Activated gamma-delta T cell treated with Interleukin-2 at 50 U/mL for 16 hours (primary cell): ENCODE results near the gene CCDC116.
"Not testable (repeated sequence)": the region's sequence is repeated elsewhere in the genome, so short reads cannot be mapped to it uniquely, and the experiment has no call there.

Experiments
- DNase-seq: peaks from one replicate; pipeline ENCODE4 v3.0.0-alpha.2; 2020

CCDC116 gene

DNA sequence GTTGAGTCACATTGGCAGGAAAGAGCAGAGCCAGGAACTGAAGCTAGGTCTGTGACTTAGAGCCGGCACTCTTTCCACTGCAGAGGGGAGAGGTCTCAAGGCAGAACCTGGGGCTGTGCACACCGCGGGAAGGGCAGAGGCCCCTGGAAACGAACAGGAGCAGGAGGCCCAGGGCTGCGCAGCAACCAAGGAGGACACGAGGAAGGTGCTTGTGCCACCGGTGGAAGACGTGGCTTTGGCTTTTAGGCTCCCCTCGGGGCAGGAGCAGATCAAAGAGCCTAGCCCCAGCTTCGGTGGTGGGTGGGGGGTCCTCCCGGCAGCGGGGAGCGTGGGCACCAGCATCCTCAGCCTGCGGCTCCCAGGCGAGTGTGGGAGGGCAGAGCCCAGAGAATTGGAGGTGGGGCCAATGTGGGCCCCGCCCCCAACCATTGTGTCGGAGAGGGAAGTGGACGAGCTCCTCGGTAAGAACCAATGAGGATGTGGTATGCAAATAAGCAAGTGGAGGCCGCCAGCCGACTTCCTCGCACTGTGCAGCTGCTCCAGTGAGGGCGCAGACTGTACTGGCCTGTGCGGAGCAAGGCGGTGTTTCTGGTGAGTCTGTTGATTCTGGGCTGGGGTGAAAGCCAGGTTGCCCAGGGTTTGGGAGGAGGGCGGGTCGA, at the start of gene CCDC116:
Gene CCDC116 (plus strand): TSS at position 524 of the 659 bp plus-strand sequence. CDS start 422 bp downstream, outside the sequence.
- peak; percentile 47 for DNase-seq

- no peak for DNase-seq
Measured at GRCh38 chr22:21582801-21583740, 49.5 kb upstream of the CCDC116 start.

DNA sequence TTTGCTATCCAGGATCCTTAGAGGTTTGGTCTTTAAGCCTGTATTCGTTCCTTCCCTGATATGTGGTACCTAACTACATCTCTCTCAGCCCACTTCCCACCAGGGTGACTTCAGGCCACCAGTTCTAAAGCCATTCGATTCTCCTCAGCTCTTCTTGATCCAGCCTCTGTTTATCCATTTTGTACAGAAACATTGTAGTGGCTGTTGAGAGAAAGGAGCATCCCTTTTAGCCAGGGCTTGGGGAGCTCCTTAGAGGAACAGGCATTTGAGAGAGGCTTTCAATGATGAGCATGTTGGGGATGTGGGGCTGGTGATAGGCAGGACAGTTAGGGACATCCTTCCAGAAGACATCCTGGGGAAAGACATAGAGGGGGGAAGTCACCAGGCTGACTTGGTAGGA, 47.2 kb upstream of the CCDC116 start:
- no peak for DNase-seq

GRCh38 chr22:21587803-21588611, 44.6 kb upstream of the CCDC116 start:
- DNase-seq = no peak

GRCh38 chr22:21589396-21589795, 43.2 kb upstream of the CCDC116 start:
- no peak for DNase-seq

DNA sequence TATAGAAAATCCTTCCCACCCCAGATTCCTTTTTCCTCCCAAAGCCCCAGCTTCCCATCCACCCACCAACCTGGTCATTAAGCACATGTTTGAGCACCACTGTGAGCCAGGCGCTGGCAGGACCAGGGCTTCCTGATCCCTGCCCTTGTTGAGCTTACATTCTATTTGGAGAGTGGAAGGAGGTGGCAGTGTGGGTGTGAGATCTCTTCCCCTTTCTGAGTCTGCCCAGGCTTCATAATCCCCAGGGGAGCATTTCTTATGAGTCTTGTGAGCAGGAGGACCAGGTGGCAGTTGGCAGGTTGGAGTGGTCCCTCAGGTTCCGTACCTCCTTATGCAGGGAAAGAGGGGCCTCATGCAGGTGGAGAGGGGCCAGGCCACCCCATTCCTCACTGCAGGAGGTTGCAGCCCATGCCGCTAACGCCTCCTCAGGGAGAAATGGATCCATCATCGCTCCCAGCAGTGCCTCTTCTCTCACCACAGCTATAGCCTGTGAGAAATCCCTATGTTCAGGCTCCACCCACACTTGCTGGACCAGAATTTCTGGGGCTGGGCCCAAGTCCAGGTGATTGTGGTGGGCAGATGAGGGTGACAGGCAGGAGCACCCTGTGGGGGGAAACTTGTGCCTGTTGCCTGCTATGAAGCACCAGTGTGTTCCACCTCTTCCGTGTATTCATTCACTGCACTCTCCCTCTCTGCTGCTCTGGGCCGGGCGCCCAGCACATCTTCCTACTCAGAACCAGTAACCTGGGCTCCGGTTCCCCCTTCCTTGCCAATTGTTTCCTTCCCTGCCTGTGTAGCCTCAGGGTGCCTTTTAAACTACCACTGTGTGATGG, 41.5 kb upstream of the CCDC116 start:
- DNase-seq = no peak

DNA sequence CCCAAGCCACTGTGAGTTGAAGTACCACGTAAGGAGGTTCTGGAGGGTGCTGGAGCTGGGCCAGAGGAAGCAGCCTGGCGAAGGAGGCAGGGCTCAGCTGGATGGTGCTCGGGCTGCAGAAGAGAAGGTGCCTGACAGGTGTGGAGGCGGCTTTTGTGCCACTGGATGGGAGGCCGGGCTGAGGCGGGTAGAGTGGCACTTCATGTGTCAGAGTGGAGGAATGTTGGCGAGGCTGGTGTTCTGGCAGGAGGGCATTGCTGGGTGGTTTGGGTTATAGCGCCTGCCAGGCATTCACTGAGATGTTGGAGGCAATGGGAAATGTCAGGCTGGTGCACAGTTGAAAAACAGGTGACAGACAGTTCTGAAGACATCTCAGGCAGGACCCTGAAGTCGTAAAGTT, 40.9 kb upstream of the CCDC116 start:
- DNase-seq = no peak

DNA sequence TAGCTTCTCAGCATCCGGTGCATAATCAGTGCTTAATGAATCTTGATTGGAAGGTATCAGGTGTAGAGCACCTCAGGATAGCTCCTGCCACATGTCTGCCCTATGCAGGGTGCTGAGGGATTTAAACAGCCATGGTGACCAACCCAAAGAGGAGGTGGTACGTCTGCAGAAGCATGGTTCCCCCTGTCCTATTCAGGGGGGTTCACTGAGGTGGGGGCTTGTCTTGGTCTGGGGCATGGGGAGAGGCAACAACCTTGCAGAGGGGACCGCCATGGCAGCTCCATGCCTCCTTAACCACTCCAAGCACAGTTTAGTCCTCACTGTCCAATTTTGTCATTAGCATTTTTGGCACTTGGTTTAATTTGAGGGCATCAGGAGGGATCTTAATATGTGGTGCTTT, 40.1 kb upstream of the CCDC116 start:
- no peak for DNase-seq

GRCh38 chr22:21593406-21594232, 38.9 kb upstream of the CCDC116 start:
- DNase-seq = no peak

GRCh38 chr22:21594865-21595452, 37.6 kb upstream of the CCDC116 start:
- no peak for DNase-seq

- not testable (repeated sequence) for DNase-seq
Measured at GRCh38 chr22:21596356-21597135, 36.0 kb upstream of the CCDC116 start.

GRCh38 chr22:21598302-21598701, 34.3 kb upstream of the CCDC116 start:
- no peak for DNase-seq

- DNase-seq = no peak
Measured at GRCh38 chr22:21599053-21599893, 33.3 kb upstream of the CCDC116 start.

DNA sequence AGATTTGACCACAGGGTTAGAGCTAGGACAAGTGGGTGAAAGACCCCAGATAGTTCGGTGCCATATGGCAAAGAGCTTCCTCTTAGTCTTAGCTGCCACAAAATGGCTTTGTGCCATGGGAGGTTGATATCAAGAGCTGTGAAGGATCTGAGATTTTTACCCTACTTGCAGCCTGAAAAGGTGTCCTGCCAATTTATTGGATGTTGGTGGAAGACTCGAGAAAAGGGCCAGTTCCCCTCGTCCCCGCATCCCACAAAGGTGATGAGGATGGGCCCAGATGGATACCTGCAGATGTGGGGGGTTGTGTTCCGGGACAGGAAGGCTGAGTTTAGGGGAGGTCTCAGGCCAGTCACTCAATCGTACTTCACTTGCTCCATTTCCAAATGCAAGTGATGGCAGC, 30.0 kb upstream of the CCDC116 start:
- DNase-seq = no peak

DNA sequence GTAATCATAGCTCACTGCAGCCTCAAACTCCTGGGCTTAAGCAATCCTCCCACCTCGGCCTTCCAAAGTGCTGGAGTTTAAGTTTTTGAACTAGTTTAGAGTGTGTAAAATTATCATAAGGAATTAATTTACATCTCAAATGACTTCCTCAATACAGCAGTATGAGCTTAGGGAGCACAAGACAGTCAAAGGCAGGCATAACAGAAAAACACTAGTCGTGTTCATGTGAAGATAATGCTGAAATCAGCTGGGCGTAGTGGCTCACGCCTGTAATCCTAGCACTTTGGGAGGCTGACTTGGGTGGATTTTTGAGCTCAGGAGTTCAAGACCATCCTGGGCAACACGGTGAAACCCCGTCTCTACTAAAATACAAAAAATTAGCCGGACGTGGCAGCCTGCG, 28.6 kb upstream of the CCDC116 start:
- no peak for DNase-seq

GRCh38 chr22:21605887-21606564, 26.5 kb upstream of the CCDC116 start:
- DNase-seq = no peak

- no peak for DNase-seq
Measured at GRCh38 chr22:21606775-21607174, 25.8 kb upstream of the CCDC116 start.

- not testable (repeated sequence) for DNase-seq
Measured at GRCh38 chr22:21609556-21610157, 22.9 kb upstream of the CCDC116 start.
